ENCODE results near the gene UBE2L3.

The UBE2L3 gene

DNA sequence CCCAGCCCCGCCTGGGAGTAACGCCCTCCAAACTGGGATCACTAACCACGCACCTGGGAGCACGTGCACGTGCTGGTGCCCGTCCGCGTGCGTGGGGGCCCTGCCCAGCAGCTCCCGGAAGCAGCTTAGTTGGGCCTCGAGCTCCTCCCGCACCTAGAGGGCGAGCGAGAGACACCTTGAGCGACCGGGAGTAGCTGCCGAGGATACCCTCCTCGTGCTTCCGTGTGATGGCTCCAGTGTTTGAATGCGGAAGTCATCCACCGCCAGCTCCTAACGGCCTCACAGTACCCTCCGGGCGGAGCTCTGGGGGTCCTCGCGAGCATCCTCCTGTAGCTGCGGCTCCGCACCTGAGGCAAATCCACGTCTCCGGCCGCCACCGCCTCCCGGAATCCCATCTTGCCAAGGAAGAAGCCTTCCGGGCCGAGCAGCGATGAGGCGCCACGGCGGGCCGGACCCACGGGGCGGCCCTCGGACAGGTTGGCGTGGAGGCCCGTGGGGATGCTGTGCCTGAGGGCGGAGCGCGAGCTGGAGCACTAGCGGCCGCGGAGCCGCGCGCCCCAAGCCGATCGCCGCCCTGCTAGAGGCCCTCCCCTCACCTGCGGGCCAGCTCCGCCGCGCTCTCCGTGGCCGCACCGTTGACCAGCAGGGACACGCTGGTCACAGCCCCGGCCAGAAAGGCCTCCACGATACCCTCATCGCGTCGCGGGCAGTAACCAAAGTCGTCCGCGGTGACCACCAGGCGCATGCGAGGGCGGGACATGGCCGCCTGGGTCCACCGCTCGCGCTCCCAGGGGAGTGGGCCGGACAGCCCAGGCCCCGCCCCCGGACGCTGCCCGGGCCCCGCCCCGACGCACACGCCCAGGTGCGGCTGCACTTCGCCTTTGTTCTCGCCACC is 62.0 kb downstream of the UBE2L3 start, which contains the start of gene YDJC (continued):
- no peak for TF ChIP-seq ZNF621 (tag by site-specific recombination; IDR thresholded peaks at IDR 0.05)
- TF ChIP-seq, protein P1, sequence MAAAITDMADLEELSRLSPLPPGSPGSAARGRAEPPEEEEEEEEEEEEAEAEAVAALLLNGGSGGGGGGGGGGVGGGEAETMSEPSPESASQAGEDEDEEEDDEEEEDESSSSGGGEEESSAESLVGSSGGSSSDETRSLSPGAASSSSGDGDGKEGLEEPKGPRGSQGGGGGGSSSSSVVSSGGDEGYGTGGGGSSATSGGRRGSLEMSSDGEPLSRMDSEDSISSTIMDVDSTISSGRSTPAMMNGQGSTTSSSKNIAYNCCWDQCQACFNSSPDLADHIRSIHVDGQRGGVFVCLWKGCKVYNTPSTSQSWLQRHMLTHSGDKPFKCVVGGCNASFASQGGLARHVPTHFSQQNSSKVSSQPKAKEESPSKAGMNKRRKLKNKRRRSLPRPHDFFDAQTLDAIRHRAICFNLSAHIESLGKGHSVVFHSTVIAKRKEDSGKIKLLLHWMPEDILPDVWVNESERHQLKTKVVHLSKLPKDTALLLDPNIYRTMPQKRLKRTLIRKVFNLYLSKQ (tag by site-specific recombination; IDR thresholded peaks at IDR 0.05; ENCODE audit: borderline replicate concordance) = no peak
- peak; percentile 93 for TF ChIP-seq ZBTB6 (tag by site-specific recombination; IDR thresholded peaks at IDR 0.05)
- TF ChIP-seq, protein P2, sequence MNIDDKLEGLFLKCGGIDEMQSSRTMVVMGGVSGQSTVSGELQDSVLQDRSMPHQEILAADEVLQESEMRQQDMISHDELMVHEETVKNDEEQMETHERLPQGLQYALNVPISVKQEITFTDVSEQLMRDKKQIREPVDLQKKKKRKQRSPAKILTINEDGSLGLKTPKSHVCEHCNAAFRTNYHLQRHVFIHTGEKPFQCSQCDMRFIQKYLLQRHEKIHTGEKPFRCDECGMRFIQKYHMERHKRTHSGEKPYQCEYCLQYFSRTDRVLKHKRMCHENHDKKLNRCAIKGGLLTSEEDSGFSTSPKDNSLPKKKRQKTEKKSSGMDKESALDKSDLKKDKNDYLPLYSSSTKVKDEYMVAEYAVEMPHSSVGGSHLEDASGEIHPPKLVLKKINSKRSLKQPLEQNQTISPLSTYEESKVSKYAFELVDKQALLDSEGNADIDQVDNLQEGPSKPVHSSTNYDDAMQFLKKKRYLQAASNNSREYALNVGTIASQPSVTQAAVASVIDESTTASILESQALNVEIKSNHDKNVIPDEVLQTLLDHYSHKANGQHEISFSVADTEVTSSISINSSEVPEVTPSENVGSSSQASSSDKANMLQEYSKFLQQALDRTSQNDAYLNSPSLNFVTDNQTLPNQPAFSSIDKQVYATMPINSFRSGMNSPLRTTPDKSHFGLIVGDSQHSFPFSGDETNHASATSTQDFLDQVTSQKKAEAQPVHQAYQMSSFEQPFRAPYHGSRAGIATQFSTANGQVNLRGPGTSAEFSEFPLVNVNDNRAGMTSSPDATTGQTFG (tag by site-specific recombination; IDR thresholded peaks at IDR 0.05; ENCODE audit: borderline replicate concordance) = no peak
- TF ChIP-seq ZNF677 (tag by site-specific recombination; IDR thresholded peaks at IDR 0.05) = 0 out of 2 replicates have a peak, but pooled peaks have one; percentile 34
- peak; percentile 84 for TF ChIP-seq SP2 (tag by site-specific recombination; IDR thresholded peaks at IDR 0.05)
- peak; percentile 67 for TF ChIP-seq EGR2 (tag by site-specific recombination; IDR thresholded peaks at IDR 0.05; ENCODE audit: low read depth)
- TF ChIP-seq, protein P3, sequence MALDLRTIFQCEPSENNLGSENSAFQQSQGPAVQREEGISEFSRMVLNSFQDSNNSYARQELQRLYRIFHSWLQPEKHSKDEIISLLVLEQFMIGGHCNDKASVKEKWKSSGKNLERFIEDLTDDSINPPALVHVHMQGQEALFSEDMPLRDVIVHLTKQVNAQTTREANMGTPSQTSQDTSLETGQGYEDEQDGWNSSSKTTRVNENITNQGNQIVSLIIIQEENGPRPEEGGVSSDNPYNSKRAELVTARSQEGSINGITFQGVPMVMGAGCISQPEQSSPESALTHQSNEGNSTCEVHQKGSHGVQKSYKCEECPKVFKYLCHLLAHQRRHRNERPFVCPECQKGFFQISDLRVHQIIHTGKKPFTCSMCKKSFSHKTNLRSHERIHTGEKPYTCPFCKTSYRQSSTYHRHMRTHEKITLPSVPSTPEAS (tag by site-specific recombination; IDR thresholded peaks at IDR 0.05) = no peak
- TF ChIP-seq ZNF423 (tag by site-specific recombination; IDR thresholded peaks at IDR 0.05) = peak; percentile 70
- peak; percentile 81 for TF ChIP-seq OSR2 (tag by site-specific recombination; IDR thresholded peaks at IDR 0.05)
- TF ChIP-seq ZNF202 (tag by site-specific recombination; IDR thresholded peaks at IDR 0.05; ENCODE audit: borderline replicate concordance) = no peak
- TF ChIP-seq, protein P4, sequence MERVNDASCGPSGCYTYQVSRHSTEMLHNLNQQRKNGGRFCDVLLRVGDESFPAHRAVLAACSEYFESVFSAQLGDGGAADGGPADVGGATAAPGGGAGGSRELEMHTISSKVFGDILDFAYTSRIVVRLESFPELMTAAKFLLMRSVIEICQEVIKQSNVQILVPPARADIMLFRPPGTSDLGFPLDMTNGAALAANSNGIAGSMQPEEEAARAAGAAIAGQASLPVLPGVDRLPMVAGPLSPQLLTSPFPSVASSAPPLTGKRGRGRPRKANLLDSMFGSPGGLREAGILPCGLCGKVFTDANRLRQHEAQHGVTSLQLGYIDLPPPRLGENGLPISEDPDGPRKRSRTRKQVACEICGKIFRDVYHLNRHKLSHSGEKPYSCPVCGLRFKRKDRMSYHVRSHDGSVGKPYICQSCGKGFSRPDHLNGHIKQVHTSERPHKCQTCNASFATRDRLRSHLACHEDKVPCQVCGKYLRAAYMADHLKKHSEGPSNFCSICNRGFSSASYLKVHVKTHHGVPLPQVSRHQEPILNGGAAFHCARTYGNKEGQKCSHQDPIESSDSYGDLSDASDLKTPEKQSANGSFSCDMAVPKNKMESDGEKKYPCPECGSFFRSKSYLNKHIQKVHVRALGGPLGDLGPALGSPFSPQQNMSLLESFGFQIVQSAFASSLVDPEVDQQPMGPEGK (tag by site-specific recombination; IDR thresholded peaks at IDR 0.05) = peak; percentile 95
- TF ChIP-seq KLF1 (tag by site-specific recombination; IDR thresholded peaks at IDR 0.05) = peak; percentile 88
- no peak for TF ChIP-seq PRDM1 (tag by site-specific recombination; IDR thresholded peaks at IDR 0.05)
- no peak for TF ChIP-seq ZNF777 (tag by site-specific recombination; IDR thresholded peaks at IDR 0.05; ENCODE audit: borderline replicate concordance)
- no peak for TF ChIP-seq ZNF426 (tag by site-specific recombination; IDR thresholded peaks at IDR 0.05)
- no peak for TF ChIP-seq ZNF169 (tag by site-specific recombination; IDR thresholded peaks at IDR 0.05)
- TF ChIP-seq ZNF514 (tag by site-specific recombination; IDR thresholded peaks at IDR 0.05) = no peak
- TF ChIP-seq ZNF670 (tag by site-specific recombination; IDR thresholded peaks at IDR 0.05; ENCODE audit: low read depth) = no peak
- TF ChIP-seq ZNF48 (tag by site-specific recombination; IDR thresholded peaks at IDR 0.05) = no peak
- no peak for TF ChIP-seq ZNF701 (tag by site-specific recombination; IDR thresholded peaks at IDR 0.05)
- TF ChIP-seq ZNF571 (tag by site-specific recombination; IDR thresholded peaks at IDR 0.05) = no peak
- TF ChIP-seq ZNF341 (tag by site-specific recombination; IDR thresholded peaks at IDR 0.05; ENCODE audit: low read depth) = 0 out of 2 replicates have a peak, but pooled peaks have one; percentile 19
- no peak; the same call in 1 of the 2 replicates for TF ChIP-seq ZBTB48 (tag by site-specific recombination; IDR thresholded peaks at IDR 0.05)
- TF ChIP-seq ZNF138 (tag by site-specific recombination; IDR thresholded peaks at IDR 0.05; ENCODE audit: borderline replicate concordance) = no peak
- TF ChIP-seq, protein P5, sequence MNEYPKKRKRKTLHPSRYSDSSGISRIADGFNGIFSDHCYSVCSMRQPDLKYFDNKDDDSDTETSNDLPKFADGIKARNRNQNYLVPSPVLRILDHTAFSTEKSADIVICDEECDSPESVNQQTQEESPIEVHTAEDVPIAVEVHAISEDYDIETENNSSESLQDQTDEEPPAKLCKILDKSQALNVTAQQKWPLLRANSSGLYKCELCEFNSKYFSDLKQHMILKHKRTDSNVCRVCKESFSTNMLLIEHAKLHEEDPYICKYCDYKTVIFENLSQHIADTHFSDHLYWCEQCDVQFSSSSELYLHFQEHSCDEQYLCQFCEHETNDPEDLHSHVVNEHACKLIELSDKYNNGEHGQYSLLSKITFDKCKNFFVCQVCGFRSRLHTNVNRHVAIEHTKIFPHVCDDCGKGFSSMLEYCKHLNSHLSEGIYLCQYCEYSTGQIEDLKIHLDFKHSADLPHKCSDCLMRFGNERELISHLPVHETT (tag by site-specific recombination; IDR thresholded peaks at IDR 0.05) = peak; percentile 73
- TF ChIP-seq BCL11A (tag by site-specific recombination; IDR thresholded peaks at IDR 0.05; ENCODE audit: low read depth) = 0 out of 2 replicates have a peak, but pooled peaks have one; percentile 22
- no peak for TF ChIP-seq GLI4 (tag by site-specific recombination; IDR thresholded peaks at IDR 0.05)
- no peak for TF ChIP-seq ZNF530 (tag by site-specific recombination; IDR thresholded peaks at IDR 0.05; ENCODE audit: low read depth)
- no peak for TF ChIP-seq ZNF248 (tag by site-specific recombination; IDR thresholded peaks at IDR 0.05)

Measured in HEK293 (cell line).